Lung microvascular endothelial cell (primary cell): Measurements from ENCODE around the gene ATP13A4. TPM values are rescaled to one million over a fixed set of nuclear protein-coding genes. Genes with fewer than 3 reads are reported as not detected.

ENCODE experiments used
- DNase-seq, 2 donors: peaks; one replicate each; pipeline versions ENCODE4 v3.0.0 to v3.0.0-alpha.2; 2010; ENCODE audit warnings: low read depth in 2 of 2
- total RNA-seq: library from RNA; depleted of rRNA; stranded (reverse); fragments of >200 nt; gene quantifications from 2 replicates; pipeline ENCODE4 v1.2.1, GENCODE V29; 2014

The ATP13A4 gene
- total RNA-seq, 1 donor from 2014 or later: not detected

DNA sequence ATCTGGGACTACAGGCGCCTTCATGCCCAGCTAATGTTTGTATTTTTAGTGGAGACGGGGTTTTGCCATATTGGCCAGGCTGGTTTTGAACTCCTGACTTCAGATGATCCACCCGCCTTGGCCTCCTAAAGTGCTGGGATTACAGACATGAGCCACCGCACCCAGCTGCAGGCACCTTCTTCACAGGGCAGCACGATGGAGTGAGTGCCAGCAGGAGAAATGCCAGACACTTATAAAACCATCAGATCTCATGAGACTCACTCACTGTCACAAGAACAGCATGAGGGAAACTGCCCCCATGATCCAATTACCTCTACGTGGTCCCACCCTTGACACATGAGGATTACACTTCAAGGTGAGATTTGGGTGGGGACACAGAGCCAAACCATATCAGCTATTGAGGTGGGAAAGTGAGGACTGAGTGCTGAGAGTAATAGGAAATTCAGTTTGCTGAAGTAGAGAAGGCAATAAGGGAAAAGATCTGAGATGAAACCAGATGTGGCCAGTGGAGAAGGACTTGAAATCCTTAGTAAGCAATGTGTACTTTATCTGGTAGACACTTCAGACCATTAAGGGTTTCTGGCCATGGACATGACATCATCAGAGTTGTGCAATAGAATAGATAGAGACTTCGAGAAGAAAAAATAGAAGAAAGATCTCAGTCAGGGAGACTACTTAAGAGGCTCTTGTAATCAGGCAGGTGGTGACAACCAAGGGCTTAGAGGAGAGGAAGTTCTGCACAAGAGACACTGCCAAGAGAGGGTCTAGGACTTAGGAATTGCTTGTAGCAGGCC is 158.0 kb downstream of the ATP13A4 start:
- DNase-seq: no peak

GRCh38 chr3:193391902-193392301 is 162.8 kb downstream of the ATP13A4 start:
- DNase-seq: peak in 1 of 2 donors; percentile 3

DNA sequence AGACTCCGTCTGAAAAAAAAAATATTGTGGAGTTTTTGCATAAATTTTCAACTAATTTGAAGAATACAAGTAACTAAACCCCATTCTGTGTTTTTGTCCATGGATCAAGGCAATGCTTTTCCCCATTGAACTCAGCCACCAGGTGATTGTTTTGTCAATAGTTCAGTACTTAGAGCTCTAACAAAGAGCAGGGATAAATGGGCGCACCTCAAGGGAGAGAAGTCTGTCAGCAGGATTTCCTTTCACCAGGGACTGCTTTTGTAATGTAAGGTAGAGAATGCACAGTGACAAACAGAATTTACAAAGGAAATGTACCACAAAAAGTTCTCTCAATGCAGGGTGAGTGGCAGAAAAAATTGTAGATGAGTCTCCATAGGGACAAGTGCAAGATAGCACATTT is 165.4 kb downstream of the ATP13A4 start:
- DNase-seq: no peak

DNA sequence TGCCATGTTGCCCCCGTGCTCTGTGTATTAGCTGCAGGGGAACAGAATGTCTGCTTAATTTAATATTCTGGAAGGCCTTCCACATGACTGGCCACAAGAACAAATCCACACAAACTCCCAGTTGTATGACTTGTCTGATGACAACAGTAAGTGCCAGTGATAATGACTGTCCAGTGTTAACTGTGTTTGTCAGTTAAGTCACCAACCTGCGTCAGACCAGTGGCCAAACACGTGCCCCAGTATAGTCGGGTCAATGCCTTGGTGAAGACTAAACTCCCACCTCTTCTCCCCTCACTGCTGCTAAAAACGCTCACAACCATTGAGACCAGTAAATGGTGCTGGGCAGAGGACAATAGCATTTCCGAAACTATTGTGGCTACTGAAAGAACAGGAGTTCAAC is 166.3 kb downstream of the ATP13A4 start:
- DNase-seq: no peak

DNA sequence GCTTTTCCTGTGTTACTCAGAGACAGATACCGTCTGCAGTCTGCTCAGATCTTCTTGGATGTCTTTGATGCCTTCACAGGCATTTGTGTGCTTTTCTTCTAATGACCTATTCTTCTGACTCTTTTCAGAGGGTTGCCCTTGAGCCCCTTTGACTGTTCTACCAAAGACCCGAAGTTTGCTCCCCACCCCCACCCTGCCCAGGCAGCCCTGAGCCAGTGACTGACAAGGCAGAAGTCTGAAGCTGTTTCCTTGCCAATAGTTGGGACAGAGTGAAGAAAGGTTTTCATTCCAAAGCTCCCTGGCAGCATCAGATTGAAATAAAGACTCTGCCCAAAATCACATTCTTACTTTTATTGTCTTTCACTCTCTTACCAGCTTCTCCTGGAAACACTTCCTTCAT is 167.1 kb downstream of the ATP13A4 start:
- no peak for DNase-seq

GRCh38 chr3:193378706-193379105 is 176.0 kb downstream of the ATP13A4 start, which contains the start of gene ATP13A5:
TSS of gene ATP13A5 (minus strand) at chr3:193378753. CDS start at chr3:193378725, 28 bp downstream.
- no peak for DNase-seq

- no peak for DNase-seq
Observed at GRCh38 chr3:193377591-193377990, 177.1 kb downstream of the ATP13A4 start.

DNA sequence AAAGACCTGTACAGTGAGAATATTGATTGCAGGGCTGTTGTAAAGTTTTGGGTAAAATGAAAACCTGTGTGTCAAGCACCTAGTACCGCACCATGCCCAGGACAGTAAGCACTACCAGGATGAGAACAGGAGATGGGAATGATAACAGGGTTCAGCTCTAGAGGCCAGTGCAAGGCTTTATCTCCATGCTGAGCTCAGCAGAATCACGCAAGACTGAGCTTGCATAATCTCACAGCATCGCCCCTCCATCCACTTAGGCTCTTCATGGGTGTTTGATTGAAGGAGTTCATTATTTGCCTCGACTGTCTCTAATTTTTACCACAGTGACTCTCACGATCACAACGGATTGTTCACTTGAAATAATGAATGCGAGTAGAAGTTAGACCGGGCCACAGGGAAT is 179.1 kb downstream of the ATP13A4 start:
- no peak for DNase-seq

- DNase-seq: no peak
Observed at GRCh38 chr3:193372783-193373182, 181.9 kb downstream of the ATP13A4 start.

- no peak for DNase-seq
Observed at GRCh38 chr3:193367868-193368267, 186.8 kb downstream of the ATP13A4 start.

GRCh38 chr3:193357291-193357690 is 197.4 kb downstream of the ATP13A4 start:
- no peak for DNase-seq

DNA sequence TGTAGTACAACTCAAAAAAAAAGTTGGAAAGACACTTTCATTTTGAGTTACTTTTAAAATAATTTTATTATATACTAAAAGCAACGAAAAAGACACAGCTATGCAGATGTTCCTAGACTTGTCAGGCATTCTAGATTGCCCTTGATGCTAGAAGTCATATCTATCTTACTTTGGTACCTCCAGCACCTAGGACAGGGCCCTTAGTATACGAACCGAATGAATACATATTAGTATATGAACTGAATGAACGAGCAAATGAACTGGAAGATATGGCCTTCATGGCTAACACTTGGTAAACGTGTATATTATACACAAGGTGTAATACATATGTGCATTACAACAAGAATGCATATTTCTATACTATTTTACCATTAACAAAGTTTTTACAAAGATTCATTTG is 200.3 kb downstream of the ATP13A4 start:
- no peak for DNase-seq

Other genes with a start within 250 kb of the ATP13A4 start
- gene ATP13A5, start 176.1 kb downstream of the ATP13A4 start, total RNA-seq: not detected in 2 replicates
- 35.1 and 39.0 TPM in 2 replicates for gene OPA1, start 38.3 kb upstream of the ATP13A4 start, total RNA-seq